Esophagus squamous epithelium (tissue), 5 donors: ENCODE results near the gene IL1RAPL1. TPM values are rescaled to one million over a fixed set of nuclear protein-coding genes. Genes with fewer than 3 reads are reported as not detected.

Experiments used
- DNase-seq: peaks from one replicate; lab custom pipeline; 2025; lab: John Stamatoyannopoulos, UW
- H3K27ac ChIP-seq, 4 donors: fragments of 200-600 bp; sonication (generic); one replicate each; pipeline ENCODE4 v1.5.1; 2016 to 2019; ENCODE audit warnings: mild to moderate bottlenecking in 1 of 4
- H3K27me3 ChIP-seq, 4 donors: fragments of 200-600 bp; sonication (generic); 1 replicate in 3 of 4; 2 replicates in 1 of 4; pipeline versions ENCODE4 v1.5.1 to v1.6.0; 2017 to 2021; ENCODE audit warnings: antibody characterized with exemption in 1 of 4
- H3K36me3 ChIP-seq, 3 donors: fragments of 200-600 bp; sonication (generic); one replicate each; pipeline ENCODE4 v1.5.1; 2016 to 2019
- H3K4me1 ChIP-seq, 3 donors: fragments of 200-600 bp; sonication (generic); one replicate each; pipeline ENCODE4 v1.5.1; 2017 to 2019
- H3K4me3 ChIP-seq, 4 donors: fragments of 200-600 bp; sonication (generic); 1 replicate in 3 of 4; 2 replicates in 1 of 4; pipeline ENCODE4 v1.5.1; 2016 to 2019; ENCODE audit warnings: mild to moderate bottlenecking in 2 of 4, moderate library complexity in 1 of 4
- H3K9me3 ChIP-seq, 3 donors: fragments of 200-600 bp; sonication (generic); one replicate each; pipeline ENCODE4 v1.5.1; 2016 to 2019
- CTCF ChIP-seq, 6 experiments: fragments of 450-650 bp in 4 of 6; fragments of 200-600 bp in 2 of 6; sonication (generic) in 2 of 6; IDR thresholded peaks; one replicate each; pipeline ENCODE4 v1.5.1; 2016 to 2019; ENCODE audit warnings: antibody characterized with exemption in 6 of 6, mild to moderate bottlenecking in 4 of 6, moderate library complexity in 4 of 6
- POLR2A ChIP-seq, 4 donors: fragments of 450-650 bp; IDR thresholded peaks; one replicate each; pipeline ENCODE4 v1.6.1; 2017; ENCODE audit warnings: antibody characterized with exemption in 4 of 4, mild to moderate bottlenecking in 4 of 4, moderate library complexity in 3 of 4
- WGBS, 2 donors: methylation state at CpG; one replicate each; pipeline ENCODE4 v1.1.5; 2018; 5-methylcytosine and 5-hydroxymethylcytosine counted together
- intact Hi-C: fragments of 100-400 bp; cut with DNase I; formaldehyde crosslinking; loops from one replicate; pipeline ENCODE4 v1.15.0; 2022
- total RNA-seq, 4 donors: library from RNA; depleted of rRNA; stranded (reverse); fragments of >200 nt; gene quantifications; one replicate each; pipeline ENCODE4 v1.1.0, GENCODE V29; 2016
- donor health status: DM: yes; HTN: yes; CAD: no.

The IL1RAPL1 gene
- total RNA-seq, 4 donors from 2014 or later: 0.09 to 0.19 (median 0.13) TPM; not detected in 1

- DNase-seq: no peak
- H3K36me3 ChIP-seq: no peaks in the 10 kb centered on the region
- H3K9me3 ChIP-seq: no peaks in the 10 kb centered on the region
- WGBS, 2 donors: 21 to 35% methylated on average over 3 of the region's 3 CpGs
- intact Hi-C loops: no loop called here
- no peak for TF ChIP-seq POLR2A (IDR thresholded peaks at IDR 0.05)
- no peak overlapping the region for H3K4me3 ChIP-seq
- no peak overlapping the region for H3K27ac ChIP-seq
- H3K27me3 ChIP-seq: no peaks in the 10 kb centered on the region
- H3K4me1 ChIP-seq: no peaks in the 10 kb centered on the region
These were observed 260.2 kb downstream of the IL1RAPL1 start for GRCh38 chrX:28847423-28847822.

- H3K4me1 ChIP-seq: no peaks in the 10 kb centered on the region
- intact Hi-C loops: no loop called here
- no peak overlapping the region for H3K27ac ChIP-seq
- WGBS, 2 donors: 77 to 79% methylated on average over 3 of the region's 3 CpGs
- no peaks in the 10 kb centered on the region for H3K9me3 ChIP-seq
- no peak for DNase-seq
- no peaks in the 10 kb centered on the region for H3K27me3 ChIP-seq
- TF ChIP-seq CTCF (IDR thresholded peaks at IDR 0.05): no peak
- no peak for TF ChIP-seq POLR2A (IDR thresholded peaks at IDR 0.05)
- no peak overlapping the region for H3K4me3 ChIP-seq
- no peaks in the 10 kb centered on the region for H3K36me3 ChIP-seq
These were observed 261.5 kb downstream of the IL1RAPL1 start for GRCh38 chrX:28848707-28849106.

GRCh38 chrX:28850955-28851354, 263.7 kb downstream of the IL1RAPL1 start:
- 14 to 80% methylated on average over 1 of the region's 2 CpGs for WGBS, 2 donors

GRCh38 chrX:28851871-28852270, 264.6 kb downstream of the IL1RAPL1 start:
- H3K4me1 ChIP-seq: no peaks in the 10 kb centered on the region
- no peaks in the 10 kb centered on the region for H3K36me3 ChIP-seq
- 74 to 83% methylated on average over 1 of the region's 1 CpG for WGBS, 2 donors
- no peak overlapping the region for H3K4me3 ChIP-seq
- DNase-seq: no peak
- intact Hi-C loops: no loop called here
- no peak overlapping the region for H3K27ac ChIP-seq
- no peaks in the 10 kb centered on the region for H3K9me3 ChIP-seq
- H3K27me3 ChIP-seq: no peaks in the 10 kb centered on the region
- TF ChIP-seq CTCF (IDR thresholded peaks at IDR 0.05): no peak
- TF ChIP-seq POLR2A (IDR thresholded peaks at IDR 0.05): no peak

More at GRCh38 chrX:28850955-28851354, 263.7 kb downstream of the IL1RAPL1 start:
- no peak for DNase-seq
- no peaks in the 10 kb centered on the region for H3K27me3 ChIP-seq
- H3K27ac ChIP-seq: no peak overlapping the region
- H3K36me3 ChIP-seq: no peaks in the 10 kb centered on the region
- no peak for TF ChIP-seq POLR2A (IDR thresholded peaks at IDR 0.05)
- H3K9me3 ChIP-seq: no peaks in the 10 kb centered on the region
- H3K4me1 ChIP-seq: no peaks in the 10 kb centered on the region
- intact Hi-C loops: no loop called here
- H3K4me3 ChIP-seq: no peak overlapping the region

- Histone ChIP-seq H3K9me3 (no peaks in the 10 kb centered on the region), H3K27me3 (no peaks in the 10 kb centered on the region), H3K36me3 (no peaks in the 10 kb centered on the region), H3K27ac (no peak overlapping the region), H3K4me3 (no peak overlapping the region), H3K4me1 (no peaks in the 10 kb centered on the region)
- no peak for DNase-seq
- TF ChIP-seq POLR2A (IDR thresholded peaks at IDR 0.05): no peak
- no peak for TF ChIP-seq CTCF (IDR thresholded peaks at IDR 0.05)
- 38 to 64% methylated on average over 1 of the region's 1 CpG for WGBS, 2 donors
- intact Hi-C loops: no loop called here
These were observed 267.4 kb downstream of the IL1RAPL1 start for GRCh38 chrX:28854637-28855036.

GRCh38 chrX:28876408-28876807, 289.2 kb downstream of the IL1RAPL1 start:
- 13 to 33% methylated on average over 1 of the region's 1 CpG for WGBS, 2 donors
- Histone ChIP-seq H3K27ac (no peak overlapping the region), H3K4me1 (no peaks in the 10 kb centered on the region), H3K27me3 (no peaks in the 10 kb centered on the region), H3K36me3 (no peaks in the 10 kb centered on the region), H3K9me3 (no peaks in the 10 kb centered on the region), H3K4me3 (no peak overlapping the region)
- no peak for TF ChIP-seq CTCF (IDR thresholded peaks at IDR 0.05)
- intact Hi-C loops: no loop called here
- DNase-seq: no peak
